ENCODE measurements around the gene RAB5A.

GRCh38 chr3:19972054-19972453 is 25.2 kb downstream of the RAB5A start:
- TF ChIP-seq POLR2AphosphoS5 (IDR thresholded peaks at IDR 0.05) (no peak), CTCF (IDR thresholded peaks at IDR 0.05) (no peak)
